Uterus (tissue), 4 donors: Measurements from ENCODE around the gene XPO5. TPM values are rescaled to one million over a fixed set of nuclear protein-coding genes. Genes with fewer than 3 reads are reported as not detected.

Source experiments
- DNase-seq, 2 donors: peaks; one replicate each; pipeline ENCODE4 v3.0.0-alpha.2; 2019 to 2020
- H3K27ac ChIP-seq, 2 donors: fragments of 200-600 bp; sonication (generic); 1 replicate in 1 of 2; 2 replicates in 1 of 2; pipeline ENCODE4 v1.5.1; 2016 to 2018
- H3K27me3 ChIP-seq, 2 donors: fragments of 200-600 bp; sonication (generic); one replicate each; pipeline ENCODE4 v1.5.1; 2018 to 2019; ENCODE audit warnings: control low read depth in 1 of 2
- H3K36me3 ChIP-seq, 2 donors: fragments of 200-600 bp; sonication (generic); one replicate each; pipeline ENCODE4 v1.5.1; 2019; ENCODE audit warnings: control low read depth in 1 of 2
- H3K4me1 ChIP-seq, 2 donors: fragments of 200-600 bp; sonication (generic); one replicate each; pipeline ENCODE4 v1.5.1; 2018 to 2019; ENCODE audit warnings: control low read depth in 1 of 2
- H3K4me3 ChIP-seq, 2 donors: fragments of 200-600 bp; sonication (generic); 1 replicate in 1 of 2; 2 replicates in 1 of 2; pipeline ENCODE4 v1.5.1; 2018 to 2019; ENCODE audit warnings: mild to moderate bottlenecking in 1 of 2
- H3K9me3 ChIP-seq, 2 donors: fragments of 200-600 bp; sonication (generic); one replicate each; pipeline ENCODE4 v1.5.1; 2019; ENCODE audit warnings: control low read depth in 1 of 2
- POLR2A ChIP-seq, 2 donors: fragments of 450-650 bp; IDR thresholded peaks; one replicate each; pipeline ENCODE4 v1.6.1; 2016; ENCODE audit warnings: antibody characterized with exemption in 2 of 2, mild to moderate bottlenecking in 1 of 2, moderate library complexity in 1 of 2
- intact Hi-C: fragments of 100-400 bp; cut with DNase I; formaldehyde crosslinking; loops from one replicate; pipeline ENCODE4 v1.15.1; 2023; ENCODE audit warnings: low total_unique reads
- total RNA-seq, 4 donors: library from RNA; depleted of rRNA in 3 of 4; stranded (reverse); fragments of >200 nt in 3 of 4; gene quantifications; one replicate each; pipeline versions ENCODE4 v1.1.0 to v1.2.4, GENCODE V29; 2014 to 2023
- TF ChIP-seq, protein P1 (sequence below), 4 experiments: fragments of 200-600 bp in 2 of 4; fragments of 450-650 bp in 2 of 4; sonication (generic) in 2 of 4; IDR thresholded peaks; one replicate each; pipeline ENCODE4 v1.5.1; 2016 to 2019; ENCODE audit warnings: antibody characterized with exemption in 4 of 4, mild to moderate bottlenecking in 2 of 4, moderate library complexity in 1 of 4
- donor health status: DM: yes; HTN: yes; CAD: no.

The XPO5 gene
- total RNA-seq, 4 donors from 2014 or later: 29.2 to 62.9 (median 40.8) TPM

DNA sequence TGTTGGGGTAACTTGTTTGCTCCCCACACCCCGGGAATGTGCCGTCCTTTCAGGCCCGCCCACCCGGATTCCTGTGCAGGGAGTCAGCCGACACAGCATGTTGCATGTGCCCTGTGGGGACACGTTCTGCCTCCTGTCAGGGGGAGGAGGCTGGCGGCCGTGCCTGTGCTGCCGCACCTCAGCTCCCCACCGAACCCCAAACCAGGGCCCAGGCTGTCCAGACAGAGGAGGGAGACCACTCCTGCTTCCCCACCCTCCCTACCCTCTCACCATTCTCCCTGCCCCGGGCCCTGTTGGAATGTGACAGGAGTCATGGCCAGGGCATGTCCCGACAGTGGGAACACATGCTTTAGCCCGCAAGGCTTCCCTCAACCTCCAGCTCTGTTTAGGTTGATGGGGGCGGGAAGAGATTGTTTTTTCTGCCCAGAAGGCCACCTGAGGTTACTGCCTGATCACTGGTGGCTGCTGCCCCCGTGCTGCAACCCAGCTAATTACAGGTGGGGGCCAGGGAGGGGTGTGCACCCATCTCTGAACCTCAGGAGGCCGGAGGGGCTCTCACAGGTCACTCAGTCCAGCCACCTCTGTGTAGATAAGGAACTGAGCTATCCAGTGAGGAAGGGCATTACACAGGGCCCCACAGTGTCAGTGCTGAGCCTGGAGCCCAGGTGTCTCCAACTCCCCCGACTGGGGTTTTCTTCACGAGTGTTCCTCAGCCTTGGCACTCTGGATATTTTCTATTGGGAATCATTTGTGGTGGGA is 79.3 kb downstream of the XPO5 start:
- peaks cover 0 to 21% of the 10 kb centered on the region in 2 donors for H3K4me1 ChIP-seq
- H3K27ac ChIP-seq: peak overlapping the region in 1 of 2 donors; percentile 23
- TF ChIP-seq POLR2A (IDR thresholded peaks at IDR 0.05): no peak
- TF ChIP-seq, protein P1, sequence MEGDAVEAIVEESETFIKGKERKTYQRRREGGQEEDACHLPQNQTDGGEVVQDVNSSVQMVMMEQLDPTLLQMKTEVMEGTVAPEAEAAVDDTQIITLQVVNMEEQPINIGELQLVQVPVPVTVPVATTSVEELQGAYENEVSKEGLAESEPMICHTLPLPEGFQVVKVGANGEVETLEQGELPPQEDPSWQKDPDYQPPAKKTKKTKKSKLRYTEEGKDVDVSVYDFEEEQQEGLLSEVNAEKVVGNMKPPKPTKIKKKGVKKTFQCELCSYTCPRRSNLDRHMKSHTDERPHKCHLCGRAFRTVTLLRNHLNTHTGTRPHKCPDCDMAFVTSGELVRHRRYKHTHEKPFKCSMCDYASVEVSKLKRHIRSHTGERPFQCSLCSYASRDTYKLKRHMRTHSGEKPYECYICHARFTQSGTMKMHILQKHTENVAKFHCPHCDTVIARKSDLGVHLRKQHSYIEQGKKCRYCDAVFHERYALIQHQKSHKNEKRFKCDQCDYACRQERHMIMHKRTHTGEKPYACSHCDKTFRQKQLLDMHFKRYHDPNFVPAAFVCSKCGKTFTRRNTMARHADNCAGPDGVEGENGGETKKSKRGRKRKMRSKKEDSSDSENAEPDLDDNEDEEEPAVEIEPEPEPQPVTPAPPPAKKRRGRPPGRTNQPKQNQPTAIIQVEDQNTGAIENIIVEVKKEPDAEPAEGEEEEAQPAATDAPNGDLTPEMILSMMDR (IDR thresholded peaks at IDR 0.05): peak; percentile 25 to 42 (median 28)
- H3K4me3 ChIP-seq: no peak overlapping the region
- H3K36me3 ChIP-seq: no peaks in the 10 kb centered on the region
- H3K27me3 ChIP-seq: no peaks in the 10 kb centered on the region
- intact Hi-C loops: loop anchor here (10.0 kb wide), 1 partner anchor 132 kb away; the partner anchor contains the start of gene ZNF318
- DNase-seq: no peak
- H3K9me3 ChIP-seq: no peaks in the 10 kb centered on the region

DNA sequence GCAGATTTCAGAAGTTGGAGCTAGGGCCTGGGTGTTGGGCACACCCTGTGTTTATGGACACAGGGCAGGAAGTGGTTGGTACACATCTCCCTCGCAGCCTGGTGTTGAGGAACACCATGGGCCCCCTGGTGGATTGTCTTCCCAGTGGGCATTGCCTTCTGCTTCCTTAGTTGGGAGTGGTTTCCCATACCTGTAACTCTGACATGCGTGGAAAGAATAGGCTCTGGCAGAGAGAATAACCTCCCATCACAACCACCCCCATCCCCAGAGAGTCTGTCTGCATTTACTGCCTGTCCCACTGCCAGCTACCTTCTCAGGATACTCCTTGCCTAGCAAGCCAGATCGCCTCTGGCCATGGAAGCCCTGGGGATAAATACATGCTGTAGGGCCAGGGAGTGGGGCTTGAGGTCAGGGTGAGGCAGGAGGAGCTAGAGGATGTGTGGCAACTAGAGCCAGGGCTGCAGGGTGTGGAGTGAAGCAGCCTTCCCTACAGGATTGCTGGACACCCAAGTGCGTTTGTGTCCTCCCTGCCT is 80.4 kb downstream of the XPO5 start:
- Histone ChIP-seq H3K4me3 (no peak overlapping the region), H3K9me3 (no peaks in the 10 kb centered on the region), H3K27ac (no peak overlapping the region), H3K27me3 (no peaks in the 10 kb centered on the region), H3K36me3 (no peaks in the 10 kb centered on the region), H3K4me1 (peaks cover 0 to 21% of the 10 kb centered on the region in 2 donors)
- intact Hi-C loops: loop anchor here (10.0 kb wide), 1 partner anchor 131 kb away; the partner anchor contains the start of gene ZNF318
- TF ChIP-seq POLR2A (IDR thresholded peaks at IDR 0.05): no peak
- TF ChIP-seq, protein P1 (IDR thresholded peaks at IDR 0.05): no peak
- no peak for DNase-seq

DNA sequence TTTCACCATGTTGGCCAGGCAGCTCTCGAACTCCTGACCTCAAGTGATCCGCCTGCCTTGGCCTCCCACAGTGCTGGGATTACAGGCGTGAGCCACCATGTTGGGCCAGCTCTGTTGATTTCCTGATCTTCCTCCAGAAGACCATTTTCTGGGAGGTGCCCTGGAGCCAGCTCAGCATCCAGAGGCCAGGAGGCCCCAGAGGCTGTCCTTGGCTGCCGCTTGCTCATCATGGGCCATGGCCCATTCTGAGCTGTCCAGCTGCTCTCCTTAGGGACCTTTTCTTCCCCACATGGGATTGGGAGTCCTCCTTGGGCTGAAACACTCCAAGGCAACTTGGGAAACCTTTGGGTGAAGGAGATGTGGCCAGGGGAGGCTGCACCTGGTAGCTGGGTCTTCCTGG is 81.1 kb downstream of the XPO5 start:
- no peak overlapping the region for H3K27ac ChIP-seq
- H3K36me3 ChIP-seq: no peaks in the 10 kb centered on the region
- no peaks in the 10 kb centered on the region for H3K27me3 ChIP-seq
- TF ChIP-seq POLR2A (IDR thresholded peaks at IDR 0.05): no peak
- TF ChIP-seq, protein P1 (IDR thresholded peaks at IDR 0.05): no peak
- no peaks in the 10 kb centered on the region for H3K9me3 ChIP-seq
- H3K4me3 ChIP-seq: no peak overlapping the region
- DNase-seq: no peak
- intact Hi-C loops: loop anchor here (10.0 kb wide), 1 partner anchor 130 kb away; the partner anchor contains the start of gene ZNF318
- H3K4me1 ChIP-seq: peaks cover 0 to 21% of the 10 kb centered on the region in 2 donors

DNA sequence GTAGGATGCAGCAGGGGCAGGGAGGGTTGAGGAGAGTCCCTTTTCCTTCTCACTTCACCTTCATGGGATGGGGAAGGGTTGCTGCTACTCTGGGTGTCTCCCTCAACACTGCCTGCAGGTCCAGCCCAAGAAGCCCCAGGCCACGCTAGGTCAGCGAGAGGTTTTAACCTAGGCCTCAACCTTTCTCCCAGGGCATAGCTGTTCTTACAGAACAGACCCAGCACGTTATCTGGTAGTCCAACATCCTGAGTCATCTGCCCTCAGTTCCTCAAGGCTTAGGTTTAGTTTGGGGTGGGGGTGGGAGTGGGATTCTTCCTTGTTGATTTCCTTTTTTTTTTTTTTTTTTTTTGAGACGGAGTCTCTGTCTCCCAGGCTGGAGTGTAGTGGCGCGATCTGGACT is 81.5 kb downstream of the XPO5 start:
- no peak for TF ChIP-seq POLR2A (IDR thresholded peaks at IDR 0.05)
- TF ChIP-seq, protein P1 (IDR thresholded peaks at IDR 0.05): no peak
- Histone ChIP-seq H3K36me3 (no peaks in the 10 kb centered on the region), H3K4me1 (peaks cover 0 to 21% of the 10 kb centered on the region in 2 donors), H3K27ac (no peak overlapping the region), H3K4me3 (no peak overlapping the region), H3K9me3 (no peaks in the 10 kb centered on the region), H3K27me3 (no peaks in the 10 kb centered on the region)
- no peak for DNase-seq
- intact Hi-C loops: loop anchor here (10.0 kb wide), 1 partner anchor 130 kb away; the partner anchor contains the start of gene ZNF318

DNA sequence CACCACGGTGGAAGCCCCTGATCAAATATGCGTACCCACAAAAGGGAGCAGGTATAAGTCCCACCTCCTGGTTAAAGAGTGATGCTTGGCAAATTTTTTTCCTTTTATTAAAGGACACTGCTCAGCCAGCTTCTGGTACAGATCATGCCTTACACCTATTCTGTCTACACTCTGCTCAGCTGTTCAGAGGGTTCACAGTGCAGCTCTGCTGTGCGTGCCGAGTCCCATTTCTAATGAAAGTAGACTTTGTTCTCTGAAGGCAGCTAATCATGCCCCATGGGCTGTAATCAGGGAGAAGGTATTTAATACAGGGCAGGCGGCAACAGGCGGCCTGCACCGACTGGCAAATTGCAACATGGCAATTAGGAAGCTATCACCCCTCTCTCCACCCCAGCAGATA is 82.0 kb downstream of the XPO5 start:
- Histone ChIP-seq H3K27me3 (no peaks in the 10 kb centered on the region), H3K4me3 (no peak overlapping the region), H3K27ac (no peak overlapping the region), H3K9me3 (no peaks in the 10 kb centered on the region), H3K4me1 (peaks cover 0 to 21% of the 10 kb centered on the region in 2 donors), H3K36me3 (no peaks in the 10 kb centered on the region)
- DNase-seq: no peak
- intact Hi-C loops: loop anchor here (10.0 kb wide), 1 partner anchor 129 kb away; the partner anchor contains the start of gene ZNF318
- TF ChIP-seq POLR2A (IDR thresholded peaks at IDR 0.05): no peak
- TF ChIP-seq, protein P1 (IDR thresholded peaks at IDR 0.05): no peak
